HCT116 (cell line): ENCODE data around the gene SCN2B. TPM values are rescaled to one million over a fixed set of nuclear protein-coding genes. Genes with fewer than 3 reads are reported as not detected.

ENCODE experiments used
- ATAC-seq: fragments of 200-7000 bp; cut with Tn5 transposase; 2 replicates; pipeline ENCODE4 v1.9.1; 2020; ENCODE audit warnings: mild to moderate bottlenecking, moderate library complexity
- BruUV-seq: library from RNA; stranded (reverse); fragments of 400-500 nt; replicated peaks from 2 replicates; lab custom pipeline; 2021; lab: Mats Ljungman, UMichigan
- CTCF ChIA-PET: fragments of 300-600 bp; sonication (Branson Sonifier 250); formaldehyde crosslinking; loops from one replicate; lab custom pipeline; 2021; ENCODE audit warnings: antibody characterized with exemption; lab: Charles Lee
- POLR2A ChIA-PET: fragments of 300-600, 350-600 bp; sonication (Branson Sonifier 250); formaldehyde crosslinking; loops from one replicate; lab custom pipeline; 2021; ENCODE audit warnings: antibody characterized with exemption; lab: Charles Lee
- RAD21 ChIA-PET, 2 experiments: fragments of 300-600 bp; sonication (Branson Sonifier 250); formaldehyde crosslinking; loops; one replicate each; lab custom pipeline; 2023; ENCODE audit warnings: low total read pairs in 2 of 2; ENCODE audit not compliant: uncharacterized antibody in 2 of 2, unreplicated experiment in 2 of 2, low non-redundant PET in 1 of 2; lab: Charles Lee
- DNase-seq: peaks from one replicate; pipeline ENCODE4 v3.0.0-alpha.2; 2010; ENCODE audit warnings: low read depth, low spot score
- H2AFZ ChIP-seq: fragments of 200-600 bp; shearing (Covaris generic), sonication (generic); 2 replicates; pipeline ENCODE4 v1.6.1; 2017; ENCODE audit warnings: low read depth, mixed run types, mixed read lengths, antibody characterized with exemption, low read length; ENCODE audit not compliant: poor library complexity, severe bottlenecking
- H3K27ac ChIP-seq: 2 replicates; pipeline ENCODE4 v1.5.1; 2012; ENCODE audit warnings: low read depth, low read length
- H3K27me3 ChIP-seq: fragments of 200-600 bp; sonication (generic); 2 replicates; pipeline ENCODE4 v1.6.1; 2016; ENCODE audit warnings: mixed run types, low read length, mixed read lengths; ENCODE audit not compliant: insufficient read depth
- H3K36me3 ChIP-seq, 2 experiments: fragments of 200-500 bp in 1 of 2; fragments of 200-600 bp in 1 of 2; sonication (Bioruptor generic) in 1 of 2; sonication (generic) in 1 of 2; 2 replicates each; pipeline versions ENCODE4 v1.5.1 to v1.6.1; 2014 to 2016; ENCODE audit warnings: low read length in 2 of 2, inconsistent platforms in 1 of 2, mixed read lengths in 1 of 2, mixed run types in 1 of 2; ENCODE audit not compliant: insufficient read depth in 2 of 2, control insufficient read depth in 1 of 2
- H3K4me1 ChIP-seq, 2 experiments: fragments of 200-600 bp in 1 of 2; sonication (generic) in 1 of 2; 2 replicates each; pipeline versions ENCODE4 v1.5.1 to v1.6.1; 2012 to 2017; ENCODE audit warnings: low read length in 2 of 2, inconsistent platforms in 1 of 2, mild to moderate bottlenecking in 1 of 2, mixed read lengths in 1 of 2, mixed run types in 1 of 2, moderate library complexity in 1 of 2; ENCODE audit not compliant: insufficient read depth in 2 of 2, control insufficient read depth in 1 of 2
- H3K4me2 ChIP-seq: fragments of 200-600 bp; sonication (generic); 2 replicates; pipeline ENCODE4 v1.6.1; 2017; ENCODE audit warnings: mixed run types, low read length, mixed read lengths
- H3K4me3 ChIP-seq, 2 experiments: fragments of 200-600 bp in 1 of 2; sonication (generic) in 1 of 2; replicated peaks in 1 of 2; 2 replicates each; pipeline ENCODE4 v1.5.1; 2011 to 2016; ENCODE audit warnings: low read length in 2 of 2, control low read depth in 1 of 2, low read depth in 1 of 2, mild to moderate bottlenecking in 1 of 2, mixed read lengths in 1 of 2, mixed run types in 1 of 2
- H3K79me2 ChIP-seq: fragments of 200-600 bp; sonication (generic); 2 replicates; pipeline ENCODE4 v1.6.1; 2017; ENCODE audit warnings: mild to moderate bottlenecking, mixed run types, low read length, moderate library complexity, mixed read lengths; ENCODE audit not compliant: insufficient read depth
- H3K9ac ChIP-seq: fragments of 200-600 bp; sonication (generic); 2 replicates; pipeline ENCODE4 v1.6.1; 2016; ENCODE audit warnings: low read length, mixed read lengths
- H3K9me2 ChIP-seq: fragments of 200-600 bp; sonication (generic), shearing (Covaris generic); 2 replicates; pipeline ENCODE4 v1.6.1; 2017; ENCODE audit warnings: mixed run types, mild to moderate bottlenecking, moderate library complexity; ENCODE audit not compliant: insufficient read depth
- H3K9me3 ChIP-seq, 2 experiments: fragments of 200-500 bp in 1 of 2; fragments of 200-600 bp in 1 of 2; sonication (Bioruptor generic) in 1 of 2; sonication (generic) in 1 of 2; 2 replicates each; pipeline ENCODE4 v1.6.1; 2014 to 2017; ENCODE audit warnings: low read length in 2 of 2, mixed read lengths in 2 of 2, inconsistent platforms in 1 of 2, low read depth in 1 of 2, mild to moderate bottlenecking in 1 of 2, mixed run types in 1 of 2, moderate library complexity in 1 of 2; ENCODE audit not compliant: control insufficient read depth in 1 of 2, insufficient read depth in 1 of 2
- H4K20me1 ChIP-seq: fragments of 200-600 bp; sonication (generic), shearing (Covaris generic); 2 replicates; pipeline ENCODE4 v1.6.1; 2017; ENCODE audit warnings: mixed run types, mild to moderate bottlenecking, moderate library complexity; ENCODE audit not compliant: insufficient read depth
- EGR1 ChIP-seq: IDR thresholded peaks from 2 replicates; pipeline ENCODE4 v1.6.1; 2012; ENCODE audit warnings: low read depth
- ELF1 ChIP-seq: IDR thresholded peaks from 2 replicates; pipeline ENCODE4 v1.6.1; 2012; ENCODE audit warnings: low read depth, borderline replicate concordance
- EZH2phosphoT487 ChIP-seq: fragments of 200-600 bp; IDR thresholded peaks from 2 replicates; pipeline ENCODE4 v1.6.1; 2018; ENCODE audit warnings: antibody characterized with exemption, borderline replicate concordance
- FOSL1 ChIP-seq: IDR thresholded peaks from 2 replicates; pipeline ENCODE4 v1.6.1; 2012; ENCODE audit warnings: low read depth
- JUND ChIP-seq: IDR thresholded peaks from 2 replicates; pipeline ENCODE4 v1.6.1; 2012
- POLR2A ChIP-seq: IDR thresholded peaks from 2 replicates; pipeline ENCODE4 v1.7.0; 2011; ENCODE audit warnings: borderline replicate concordance; ENCODE audit not compliant: insufficient read depth, insufficient read length; ENCODE audit errors: extremely low read depth
- SIN3A ChIP-seq: IDR thresholded peaks from 2 replicates; pipeline ENCODE4 v1.6.1; 2012; ENCODE audit warnings: low read depth
- SP1 ChIP-seq: IDR thresholded peaks from 2 replicates; pipeline ENCODE4 v1.6.1; 2012; ENCODE audit warnings: low read depth
- SRF ChIP-seq: IDR thresholded peaks from 2 replicates; pipeline ENCODE4 v1.6.1; 2012; ENCODE audit warnings: low read depth
- TCF7L2 ChIP-seq: IDR thresholded peaks from 2 replicates; pipeline ENCODE4 v1.7.0; 2011; ENCODE audit warnings: borderline replicate concordance, inconsistent platforms; ENCODE audit not compliant: insufficient read depth, insufficient read length; ENCODE audit errors: extremely low read depth
- YY1 ChIP-seq: IDR thresholded peaks from 2 replicates; pipeline ENCODE4 v1.6.1; 2011; ENCODE audit warnings: low read length, low read depth, moderate library complexity, mild to moderate bottlenecking; ENCODE audit not compliant: insufficient replicate concordance; ENCODE audit errors: extremely low read depth
- ZFX ChIP-seq: fragments of 450-650 bp; IDR thresholded peaks from 2 replicates; pipeline ENCODE4 v1.6.1; 2017
- ZNF274 ChIP-seq: fragments of 200-500 bp; sonication (Bioruptor generic); IDR thresholded peaks from 2 replicates; pipeline ENCODE4 v1.6.1; 2014; ENCODE audit warnings: mild to moderate bottlenecking, low read depth, low read length, inconsistent platforms
- intact Hi-C: fragments of 100-400 bp; cut with micrococcal nuclease; formaldehyde crosslinking; loops from 2 replicates; pipeline ENCODE4 v1.10.0; 2022
- total RNA-seq: library from RNA; stranded (reverse); gene quantifications from one replicate; pipeline ENCODE4 v1.2.1, GENCODE V29; 2021; ENCODE audit not compliant: unreplicated experiment
- TF ChIP-seq, protein P1 (sequence below): IDR thresholded peaks from 2 replicates; pipeline ENCODE4 v1.6.1; 2012
- TF ChIP-seq, protein P2 (sequence below): IDR thresholded peaks from 2 replicates; pipeline ENCODE4 v1.6.1; 2012
- TF ChIP-seq, protein P3 (sequence below): IDR thresholded peaks from 2 replicates; pipeline ENCODE4 v1.6.1; 2011; ENCODE audit warnings: mild to moderate bottlenecking, low read length, moderate library complexity; ENCODE audit not compliant: insufficient replicate concordance; ENCODE audit errors: extremely low read depth

SCN2B gene
- total RNA-seq, 1 experiment from 2014 or later = not detected

DNA sequence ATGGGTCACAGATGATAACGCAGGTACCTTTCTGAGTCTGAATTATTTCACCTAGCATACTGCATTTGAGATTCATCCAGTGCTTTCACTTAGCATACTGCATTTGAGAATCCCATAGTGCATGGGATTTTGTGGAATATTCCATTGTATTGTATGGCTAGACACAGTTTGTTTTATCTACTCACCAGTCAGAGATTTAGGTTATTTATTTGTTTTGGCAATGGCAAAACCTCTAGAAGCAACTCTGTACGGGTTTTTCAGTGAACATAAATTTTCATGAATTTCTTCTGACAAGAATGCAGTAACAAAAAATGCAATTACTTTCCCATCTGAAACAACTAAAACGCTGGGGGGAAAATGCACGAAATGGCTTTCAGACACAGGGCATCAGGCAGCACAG, 48.1 kb downstream of the SCN2B start:
- ATAC-seq (no peak), DNase-seq (no peak)
- BruUV-seq = no TSS peak
- Histone ChIP-seq H4K20me1 (no peaks in the 10 kb centered on the region), H3K4me2 (no peak overlapping the region), H3K9ac (no peak overlapping the region), H3K9me3 (no peaks in the 10 kb centered on the region), H3K9me2 (no peaks in the 10 kb centered on the region), H3K4me3 (no peak overlapping the region), H3K27ac (no peak overlapping the region), H3K4me1 (peaks cover 0 to 6% of the 10 kb centered on the region in 2 experiments; a peak in 1 of 4 replicates), H3K79me2 (no peaks in the 10 kb centered on the region), H3K27me3 (no peaks in the 10 kb centered on the region), H2AFZ (no peak overlapping the region), H3K36me3 (no peaks in the 10 kb centered on the region)
- TF ChIP-seq ELF1 (no peak), POLR2A (no peak)
- POLR2A ChIA-PET = no interaction called here
- intact Hi-C loops = no loop called here
- RAD21 ChIA-PET = no interaction called here
- CTCF ChIA-PET = no interaction called here

DNA sequence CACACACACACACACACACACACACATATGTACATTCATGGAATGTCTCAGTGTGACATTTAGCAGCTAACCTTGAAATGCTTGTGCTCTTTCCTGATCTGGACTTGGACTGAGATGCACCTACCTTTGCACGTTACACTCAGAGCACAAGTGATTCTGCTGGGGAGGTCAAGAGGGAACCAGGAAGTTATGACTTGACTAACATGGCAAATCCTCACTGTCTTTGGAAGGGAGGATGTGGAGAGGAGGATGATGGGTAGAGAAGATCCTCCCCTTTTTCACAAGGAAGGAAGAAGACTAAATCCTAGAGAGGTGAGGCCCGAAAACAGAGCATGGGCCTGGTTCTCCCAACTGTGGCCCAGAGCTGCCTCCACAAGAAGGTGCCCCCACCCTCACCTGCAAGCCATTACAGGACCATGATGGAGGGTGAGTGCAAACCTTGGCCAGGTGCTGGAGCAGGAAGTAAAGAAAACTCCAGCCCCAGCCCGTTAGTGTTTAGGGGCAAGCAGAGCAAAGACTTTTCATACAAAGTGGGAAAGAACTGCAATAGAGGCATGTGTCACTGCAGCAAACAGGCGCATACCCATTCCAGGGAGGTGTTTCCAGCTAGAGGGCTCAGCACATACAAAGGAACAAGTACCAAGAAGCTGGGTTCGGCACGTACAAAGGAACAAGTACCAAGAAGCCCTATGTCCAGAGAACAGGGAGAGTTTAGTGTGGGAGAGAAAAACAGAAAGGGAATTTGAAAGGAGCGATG, 50.2 kb downstream of the SCN2B start:
- no peaks in the 10 kb centered on the region for H4K20me1 ChIP-seq
- peak; percentile 71 for ATAC-seq
- H2AFZ ChIP-seq = no peak overlapping the region
- H3K9me3 ChIP-seq = no peaks in the 10 kb centered on the region
- intact Hi-C loops = no loop called here
- no peaks in the 10 kb centered on the region for H3K9me2 ChIP-seq
- BruUV-seq = no TSS peak
- H3K4me2 ChIP-seq = no peak overlapping the region
- H3K79me2 ChIP-seq = no peaks in the 10 kb centered on the region
- no peaks in the 10 kb centered on the region for H3K27me3 ChIP-seq
- ChIA-PET POLR2A (interaction anchor here (0.6 to 1.0 kb wide), 7 partner anchors 13 to 959 kb away, joined by 3 to 5 read pairs (median 3); no protein-coding TSS in a partner anchor), RAD21 (no interaction called here), CTCF (no interaction called here)
- H3K27ac ChIP-seq = no peak overlapping the region
- no peak overlapping the region for H3K9ac ChIP-seq
- peak; percentile 71 for DNase-seq
- H3K4me1 ChIP-seq = peaks cover 0 to 6% of the 10 kb centered on the region in 2 experiments; a peak in 1 of 4 replicates
- H3K36me3 ChIP-seq = no peaks in the 10 kb centered on the region
- H3K4me3 ChIP-seq = no peak overlapping the region
- TF ChIP-seq SP1 (peak; percentile 76), TCF7L2 (no peak), JUND (peak; percentile 63), ZFX (no peak), EZH2phosphoT487 (no peak), YY1 (peak; percentile 2), EGR1 (no peak), ZNF274 (no peak), SRF (0 out of 2 replicates have a peak, but pooled peaks have one; percentile 46), FOSL1 (peak; percentile 33; the same call in 1 of the 2 replicates), SIN3A (peak; percentile 95)
- TF ChIP-seq, protein P1, sequence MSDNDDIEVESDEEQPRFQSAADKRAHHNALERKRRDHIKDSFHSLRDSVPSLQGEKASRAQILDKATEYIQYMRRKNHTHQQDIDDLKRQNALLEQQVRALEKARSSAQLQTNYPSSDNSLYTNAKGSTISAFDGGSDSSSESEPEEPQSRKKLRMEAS = peak; percentile 38; the same call in 1 of the 2 replicates
- TF ChIP-seq, protein P2, sequence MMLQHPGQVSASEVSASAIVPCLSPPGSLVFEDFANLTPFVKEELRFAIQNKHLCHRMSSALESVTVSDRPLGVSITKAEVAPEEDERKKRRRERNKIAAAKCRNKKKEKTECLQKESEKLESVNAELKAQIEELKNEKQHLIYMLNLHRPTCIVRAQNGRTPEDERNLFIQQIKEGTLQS = no peak
- TF ChIP-seq, protein P3, sequence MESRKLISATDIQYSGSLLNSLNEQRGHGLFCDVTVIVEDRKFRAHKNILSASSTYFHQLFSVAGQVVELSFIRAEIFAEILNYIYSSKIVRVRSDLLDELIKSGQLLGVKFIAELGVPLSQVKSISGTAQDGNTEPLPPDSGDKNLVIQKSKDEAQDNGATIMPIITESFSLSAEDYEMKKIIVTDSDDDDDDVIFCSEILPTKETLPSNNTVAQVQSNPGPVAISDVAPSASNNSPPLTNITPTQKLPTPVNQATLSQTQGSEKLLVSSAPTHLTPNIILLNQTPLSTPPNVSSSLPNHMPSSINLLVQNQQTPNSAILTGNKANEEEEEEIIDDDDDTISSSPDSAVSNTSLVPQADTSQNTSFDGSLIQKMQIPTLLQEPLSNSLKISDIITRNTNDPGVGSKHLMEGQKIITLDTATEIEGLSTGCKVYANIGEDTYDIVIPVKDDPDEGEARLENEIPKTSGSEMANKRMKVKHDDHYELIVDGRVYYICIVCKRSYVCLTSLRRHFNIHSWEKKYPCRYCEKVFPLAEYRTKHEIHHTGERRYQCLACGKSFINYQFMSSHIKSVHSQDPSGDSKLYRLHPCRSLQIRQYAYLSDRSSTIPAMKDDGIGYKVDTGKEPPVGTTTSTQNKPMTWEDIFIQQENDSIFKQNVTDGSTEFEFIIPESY = peak; percentile 68
